H54 (cell line): ENCODE data around the gene NDUFAF5.
A peak's percentile ranks its signal among the peaks of the same experiment; 100 is the strongest.
"Not testable (repeated sequence)": the region's sequence is repeated elsewhere in the genome, so short reads cannot be mapped to it uniquely, and the experiment has no call there.

Experiments
- DNase-seq: peaks from one replicate; pipeline ENCODE4 v3.0.0; 2011; ENCODE audit warnings: low spot score, mixed read lengths; ENCODE audit not compliant: insufficient read length
- FAIRE-seq: peaks from 3 replicates; lab custom pipeline; 2011; peaks lifted over from hg19 to GRCh38; lab: Jason Lieb, UNC
- POLR2A ChIP-seq: IDR thresholded peaks from 2 replicates; pipeline ENCODE4 v1.6.1; 2011; ENCODE audit warnings: low read depth, mild to moderate bottlenecking, low read length

Gene NDUFAF5, protein sequence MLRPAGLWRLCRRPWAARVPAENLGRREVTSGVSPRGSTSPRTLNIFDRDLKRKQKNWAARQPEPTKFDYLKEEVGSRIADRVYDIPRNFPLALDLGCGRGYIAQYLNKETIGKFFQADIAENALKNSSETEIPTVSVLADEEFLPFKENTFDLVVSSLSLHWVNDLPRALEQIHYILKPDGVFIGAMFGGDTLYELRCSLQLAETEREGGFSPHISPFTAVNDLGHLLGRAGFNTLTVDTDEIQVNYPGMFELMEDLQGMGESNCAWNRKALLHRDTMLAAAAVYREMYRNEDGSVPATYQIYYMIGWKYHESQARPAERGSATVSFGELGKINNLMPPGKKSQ

DNA sequence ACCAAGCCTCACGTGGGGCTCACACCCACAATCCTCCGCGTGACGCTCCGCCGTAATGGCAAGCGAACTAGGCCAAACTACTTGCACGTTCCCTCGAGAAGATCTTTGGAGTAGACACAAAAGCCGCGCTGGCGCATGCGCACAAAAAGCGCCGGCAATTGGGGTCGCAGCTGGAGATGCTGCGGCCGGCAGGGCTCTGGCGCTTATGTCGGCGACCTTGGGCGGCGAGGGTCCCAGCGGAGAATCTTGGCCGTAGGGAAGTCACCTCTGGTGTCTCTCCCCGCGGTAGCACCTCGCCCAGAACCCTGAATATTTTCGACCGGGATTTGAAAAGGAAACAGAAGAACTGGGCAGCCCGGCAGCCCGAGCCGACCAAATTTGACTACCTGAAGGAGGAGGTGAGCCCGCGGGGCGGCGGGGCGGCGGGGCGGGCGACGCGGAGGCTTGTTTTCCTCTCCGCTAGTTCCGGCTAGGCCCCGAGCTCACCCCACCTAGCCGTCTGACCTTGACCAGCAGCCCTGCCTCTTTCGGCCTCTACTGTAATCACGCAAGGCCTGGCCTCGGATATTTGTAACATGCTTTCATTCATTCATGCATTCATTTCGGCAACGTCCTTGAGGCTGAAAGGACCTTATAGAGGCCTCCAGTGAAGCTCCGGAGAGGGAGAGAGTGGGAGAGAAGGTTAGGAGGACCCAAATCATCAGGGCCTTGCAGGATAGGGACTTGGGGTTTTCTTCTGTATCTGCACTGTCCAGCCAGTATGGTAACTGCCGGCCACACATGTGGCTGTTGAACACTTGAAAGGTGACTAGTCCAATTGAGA lies at the start of gene NDUFAF5, which contains the start of gene ESF1:
Gene NDUFAF5 (plus strand): TSS at position 136 of the 823 bp plus-strand sequence. CDS start 41 bp downstream, at position 177.
Gene ESF1 (minus strand): TSS at position 27 of the 823 bp plus-strand sequence. CDS start 1,779 bp downstream, outside the sequence.
- peak; percentile 87 for TF ChIP-seq POLR2A
- FAIRE-seq, result peak; percentile 83
- peak; percentile 71 for DNase-seq

DNA sequence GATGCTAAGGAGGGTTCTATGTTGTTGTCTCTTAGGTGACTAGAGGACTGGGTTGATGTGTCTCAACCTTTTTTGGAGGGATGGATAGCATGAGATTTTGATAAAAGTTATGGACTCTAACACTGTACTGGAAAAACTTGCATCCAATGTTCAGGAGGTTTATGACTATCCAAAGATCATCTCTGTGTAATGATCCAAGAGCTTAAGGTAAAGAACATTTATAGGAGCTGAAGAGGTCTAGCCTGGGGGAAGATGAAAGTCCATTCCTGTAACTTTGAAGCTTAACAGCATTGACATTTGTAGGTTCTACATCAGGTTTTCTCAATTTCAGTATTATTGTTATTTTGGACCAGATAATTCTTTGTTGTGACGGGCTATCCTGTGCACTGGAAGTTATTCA lies 49.0 kb upstream of the NDUFAF5 start:
- no peak for DNase-seq

DNA sequence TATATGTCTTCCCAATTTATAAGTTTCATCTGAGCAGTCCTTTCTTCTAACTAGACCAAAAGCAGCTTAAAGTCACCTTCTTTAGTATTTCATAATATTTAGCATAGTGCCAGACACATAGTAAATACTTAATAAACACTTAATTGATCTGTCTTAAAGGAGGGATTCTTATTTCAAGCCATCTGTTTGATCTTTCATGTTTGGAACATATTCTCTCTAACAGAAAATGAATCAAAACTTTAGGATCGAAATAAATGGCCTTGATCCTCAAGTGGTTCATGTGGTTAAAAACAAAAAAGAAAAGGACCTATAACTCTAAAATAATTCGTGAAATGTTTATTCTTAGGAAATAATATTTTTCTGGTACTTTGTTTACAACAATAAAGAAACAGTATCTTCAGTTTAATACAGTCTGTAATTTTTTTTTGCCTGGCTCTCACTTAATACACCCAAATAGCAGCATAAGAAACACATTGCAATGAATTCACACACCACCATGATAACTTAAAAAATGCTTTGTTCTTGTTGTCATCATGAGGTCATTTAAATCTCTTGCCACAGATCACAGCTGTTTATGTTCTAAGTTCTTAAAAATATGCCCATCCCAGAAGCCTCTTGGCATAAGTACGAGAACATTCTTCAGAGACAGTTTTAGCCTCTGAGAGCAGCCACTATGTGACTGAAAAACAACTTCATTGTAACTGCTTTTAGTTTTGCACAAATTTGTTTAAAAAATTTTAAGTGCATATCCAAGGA lies 48.2 kb upstream of the NDUFAF5 start:
- TF ChIP-seq POLR2A, result no peak
- DNase-seq, result no peak
- FAIRE-seq, result no peak

More for the DNA sequence above, 49.0 kb upstream of the NDUFAF5 start:
- no peak for FAIRE-seq
- no peak for TF ChIP-seq POLR2A

DNA sequence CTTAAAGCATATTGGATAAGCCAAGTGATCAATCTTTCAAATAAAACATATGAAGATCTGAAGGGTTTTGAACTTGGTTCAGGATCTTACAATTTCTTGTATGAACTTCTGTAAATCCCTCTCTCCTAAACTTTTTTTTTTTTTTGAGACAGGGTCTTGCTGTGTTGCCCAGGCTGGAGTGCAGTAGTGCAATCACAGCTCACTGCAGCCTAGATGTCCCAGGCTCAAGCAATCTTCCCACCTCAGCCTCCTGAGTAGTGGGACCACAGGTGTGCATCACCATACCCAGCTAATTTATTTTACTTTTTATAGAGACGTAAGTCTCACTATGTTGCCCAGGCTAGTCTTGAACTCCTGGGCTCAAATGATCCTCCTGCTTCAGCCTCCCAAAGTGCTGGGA lies 46.6 kb upstream of the NDUFAF5 start:
- not testable (repeated sequence) for FAIRE-seq, DNase-seq

DNA sequence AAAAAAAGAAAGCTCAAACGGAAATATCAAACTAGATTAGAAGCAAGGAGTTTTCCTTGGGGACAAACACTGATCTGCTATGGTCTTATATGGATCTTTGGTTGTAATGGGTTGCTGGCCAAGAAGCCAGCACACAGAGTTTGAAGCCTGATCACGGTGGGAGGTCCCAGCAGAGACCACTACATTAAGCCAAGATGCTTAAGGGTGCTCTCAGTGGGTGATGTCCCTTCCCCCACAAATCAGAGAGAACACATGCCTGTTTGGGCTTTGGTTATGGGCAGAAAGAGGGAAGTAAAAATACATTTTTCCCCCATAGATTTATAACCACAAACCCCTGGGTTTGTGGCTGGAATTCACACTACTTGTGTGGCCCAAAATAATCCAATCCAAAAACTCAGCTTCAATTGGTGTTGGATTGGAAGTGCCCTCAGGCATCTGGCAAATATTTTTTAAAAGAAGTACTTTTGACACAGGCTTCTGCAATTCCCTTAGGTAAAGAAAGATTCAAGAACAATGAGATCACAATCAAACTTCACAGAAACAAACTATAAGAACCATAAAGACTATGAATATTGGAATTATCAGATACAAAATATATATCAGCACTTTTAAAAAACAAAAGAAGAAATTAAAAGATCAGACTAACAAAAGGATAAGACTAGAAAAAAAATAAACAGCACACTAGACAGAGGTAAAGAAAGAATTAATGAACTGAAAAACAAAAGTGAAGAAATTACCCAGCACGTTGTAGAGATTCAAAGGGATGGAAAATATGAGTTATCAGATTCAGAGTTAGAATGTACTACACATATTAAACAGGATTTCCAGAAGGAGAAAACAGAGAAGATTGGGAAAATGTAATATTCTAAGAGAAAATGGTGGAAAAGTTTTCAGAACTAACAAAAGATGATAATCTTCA lies 44.8 kb upstream of the NDUFAF5 start:
- FAIRE-seq (no peak), DNase-seq (no peak)
- TF ChIP-seq POLR2A, result no peak

DNA sequence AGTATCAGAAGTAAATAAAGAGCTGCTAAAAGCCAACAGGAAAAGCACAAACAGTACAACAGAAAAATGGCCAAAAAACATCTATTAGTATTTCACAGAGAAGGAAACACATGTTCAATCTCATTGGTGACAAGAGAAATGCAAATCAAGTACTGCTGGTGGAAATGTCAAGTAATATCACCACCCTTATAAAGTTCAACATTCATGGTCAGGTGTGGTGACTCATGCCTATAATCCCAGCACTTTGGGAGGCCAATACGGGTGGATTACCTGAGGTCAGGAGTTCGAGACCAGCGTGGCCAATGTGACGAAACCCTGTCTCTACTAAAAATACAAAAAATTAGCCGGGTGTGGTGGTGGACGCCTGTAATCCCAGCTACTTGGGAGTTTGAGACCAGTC lies 42.9 kb upstream of the NDUFAF5 start:
- DNase-seq, result no peak
- no peak for TF ChIP-seq POLR2A
- no peak for FAIRE-seq

DNA sequence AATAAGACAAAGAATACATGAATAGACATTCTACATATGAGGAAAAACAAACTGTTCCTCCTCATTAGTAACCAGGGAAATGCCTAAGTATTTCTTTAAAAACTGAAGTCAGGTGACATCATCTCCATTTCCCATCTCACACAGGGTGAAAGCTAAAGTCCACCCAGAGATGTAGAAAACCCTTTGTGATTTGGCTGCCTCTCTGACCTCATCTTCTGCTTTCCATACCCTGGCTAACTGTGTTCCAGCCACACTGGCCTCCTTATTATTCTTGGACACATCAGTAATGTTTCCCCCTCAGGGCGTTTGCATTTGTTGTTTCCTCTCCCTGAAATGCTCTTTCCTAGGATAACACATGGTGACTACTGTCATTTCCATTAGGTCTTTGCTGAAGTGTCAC lies 40.5 kb upstream of the NDUFAF5 start:
- DNase-seq (no peak), FAIRE-seq (peak; percentile 30)
- TF ChIP-seq POLR2A, result no peak

DNA sequence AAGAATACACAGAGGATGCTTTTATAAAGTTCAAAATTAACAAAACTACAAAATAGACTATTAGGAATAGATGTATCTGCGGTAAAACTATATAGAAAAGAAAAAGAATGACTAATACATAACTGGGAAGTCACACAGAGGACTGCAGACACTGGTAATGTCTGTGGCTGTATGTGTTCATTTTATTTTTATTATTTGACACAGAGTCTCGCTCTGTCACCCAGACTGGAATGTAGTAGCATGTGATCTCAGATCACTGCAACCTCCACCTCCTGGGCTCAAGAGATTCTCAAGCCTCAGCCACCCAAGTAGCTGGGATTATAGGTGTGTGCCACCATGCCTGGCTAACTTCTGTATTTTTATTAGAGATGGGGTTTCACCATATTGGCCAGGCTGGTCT lies 39.0 kb upstream of the NDUFAF5 start:
- DNase-seq, result no peak
- no peak for TF ChIP-seq POLR2A
- FAIRE-seq, result no peak

DNA sequence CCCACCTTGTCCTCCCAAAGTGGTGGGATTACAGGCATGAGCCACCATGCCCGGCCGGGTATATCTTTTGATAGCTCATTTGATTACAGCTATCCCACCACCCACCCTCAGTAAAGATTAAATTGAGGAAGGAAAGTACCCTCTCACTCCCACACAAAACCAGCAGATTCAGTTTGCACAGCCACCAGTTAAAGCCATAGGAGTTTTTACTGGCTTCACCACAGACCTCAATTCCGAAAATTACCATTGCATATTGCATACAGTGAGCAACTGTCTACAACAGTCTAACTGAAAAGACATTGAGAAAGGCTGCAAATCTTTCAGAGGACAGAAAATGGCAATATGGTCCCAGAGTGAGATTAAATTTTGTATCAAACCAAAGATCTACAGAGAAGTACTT lies 35.0 kb upstream of the NDUFAF5 start:
- FAIRE-seq (no peak), DNase-seq (no peak)
- no peak for TF ChIP-seq POLR2A

DNA sequence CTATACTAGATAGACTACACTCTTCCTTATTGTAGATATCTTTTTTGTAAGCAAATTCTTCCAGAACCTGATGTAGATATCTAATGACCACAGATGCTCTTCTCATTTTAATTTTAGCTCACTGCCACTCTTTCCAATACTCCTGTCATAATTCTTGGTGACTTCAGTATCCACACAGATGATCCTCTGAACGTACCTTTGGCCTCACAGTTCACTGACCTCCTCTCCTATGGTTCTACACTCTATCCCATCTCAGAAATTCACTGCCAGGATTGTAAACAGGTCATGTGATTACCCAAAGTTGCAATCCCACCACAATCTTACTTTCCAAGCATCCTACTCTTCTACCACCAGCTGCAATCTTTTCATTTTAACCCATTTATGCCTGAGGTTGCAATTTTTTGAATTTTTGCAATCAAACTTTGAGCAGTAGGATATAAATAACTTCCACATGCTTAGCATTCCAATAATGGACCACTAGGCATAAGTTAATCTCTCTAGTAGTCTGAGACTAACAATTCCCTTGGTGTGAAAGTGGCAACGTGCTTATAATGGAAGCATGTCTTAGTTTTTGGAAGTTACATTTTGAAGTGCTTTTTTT lies 31.3 kb upstream of the NDUFAF5 start:
- FAIRE-seq, result no peak
- no peak for TF ChIP-seq POLR2A

DNA sequence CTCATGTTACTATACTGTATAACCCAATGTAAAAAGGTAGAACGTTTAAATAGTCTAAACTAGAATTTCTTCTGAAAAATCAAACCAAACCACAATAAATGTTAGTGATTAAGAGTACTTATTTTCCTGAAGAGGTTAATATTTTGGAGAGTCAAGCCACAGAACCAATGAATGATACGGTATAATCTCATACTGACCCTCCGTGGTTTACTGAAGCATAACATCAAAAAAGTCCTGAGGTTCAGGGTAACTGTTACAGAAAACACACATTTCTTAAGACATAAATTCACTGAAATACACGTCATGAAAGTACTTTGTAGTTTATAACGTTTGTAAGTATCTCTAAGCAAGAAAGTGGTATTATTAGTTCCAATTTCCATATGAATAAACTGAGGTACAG lies 29.0 kb upstream of the NDUFAF5 start:
- FAIRE-seq, result no peak
- no peak for TF ChIP-seq POLR2A
- DNase-seq, result no peak

More for the DNA sequence above, 31.3 kb upstream of the NDUFAF5 start:
- no peak for DNase-seq

DNA sequence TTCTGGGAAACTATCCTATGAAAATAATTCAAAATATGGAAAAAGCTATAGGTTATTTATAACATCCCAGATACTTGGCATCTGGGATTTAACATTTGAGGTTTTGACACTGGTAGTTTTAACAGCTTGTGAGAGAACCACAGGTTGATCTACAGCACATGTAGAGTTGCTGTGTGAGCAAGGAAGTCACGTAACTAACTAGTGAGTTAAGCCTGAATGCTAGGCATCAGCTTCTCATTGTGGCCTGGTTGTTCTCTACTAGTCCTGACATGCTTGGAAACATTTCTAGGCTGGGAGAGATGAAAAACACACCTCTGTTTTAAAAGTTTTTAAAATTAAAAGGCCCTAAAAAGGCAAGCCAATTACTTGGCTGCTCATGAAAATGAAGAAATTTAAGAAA lies 28.3 kb upstream of the NDUFAF5 start:
- no peak for FAIRE-seq
- TF ChIP-seq POLR2A, result no peak
- no peak for DNase-seq
